ENCODE results near the gene KRTAP5-8. TPM values are rescaled to one million over a fixed set of nuclear protein-coding genes. Genes with fewer than 3 reads are reported as not detected.
A peak's percentile ranks its signal among the peaks of the same experiment; 100 is the strongest.
"Not testable (repeated sequence)": the region's sequence is repeated elsewhere in the genome, so short reads cannot be mapped to it uniquely, and the experiment has no call there.

Gene KRTAP5-8
- total RNA-seq, 4 donors from 2014 or later, result 5.8 to 6.0 TPM; not detected in 2

- H3K36me3 ChIP-seq, result no peaks in the 10 kb centered on the region
- no peak overlapping the region for H3K4me3 ChIP-seq
- H3K27me3 ChIP-seq, result no peaks in the 10 kb centered on the region
- no peak overlapping the region for H3K27ac ChIP-seq
- no peaks in the 10 kb centered on the region for H3K9me3 ChIP-seq
- DNase-seq, result no peak
- TF ChIP-seq POLR2A (IDR thresholded peaks at IDR 0.05) (no peak), CTCF (IDR thresholded peaks at IDR 0.05) (no peak)
- no peaks in the 10 kb centered on the region for H3K4me1 ChIP-seq
Observed at GRCh38 chr11:71558996-71559395, 21.2 kb downstream of the KRTAP5-8 start.

- Histone ChIP-seq H3K4me3 (no peak overlapping the region), H3K4me1 (no peaks in the 10 kb centered on the region), H3K36me3 (no peaks in the 10 kb centered on the region), H3K27me3 (no peaks in the 10 kb centered on the region), H3K27ac (no peak overlapping the region), H3K9me3 (no peaks in the 10 kb centered on the region)
- TF ChIP-seq POLR2A (IDR thresholded peaks at IDR 0.05) (no peak), CTCF (IDR thresholded peaks at IDR 0.05) (no peak)
- DNase-seq, result no peak
Observed at GRCh38 chr11:71562120-71562519, 24.3 kb downstream of the KRTAP5-8 start.

GRCh38 chr11:71563406-71563805 lies 25.6 kb downstream of the KRTAP5-8 start:
- H3K4me3 ChIP-seq, result no peak overlapping the region
- H3K27me3 ChIP-seq, result no peaks in the 10 kb centered on the region
- H3K9me3 ChIP-seq, result no peaks in the 10 kb centered on the region
- TF ChIP-seq CTCF (IDR thresholded peaks at IDR 0.05), result peak in 3 of 6 experiments; percentile 7 to 27 (median 15)
- TF ChIP-seq POLR2A (IDR thresholded peaks at IDR 0.05), result no peak
- H3K4me1 ChIP-seq, result no peaks in the 10 kb centered on the region
- no peaks in the 10 kb centered on the region for H3K36me3 ChIP-seq
- H3K27ac ChIP-seq, result no peak overlapping the region
- DNase-seq, result peak in 2 of 3 donors; percentile 19 to 47

- peak in 1 of 3 donors; percentile 8 for DNase-seq
- Histone ChIP-seq H3K27me3 (no peaks in the 10 kb centered on the region), H3K9me3 (no peaks in the 10 kb centered on the region), H3K36me3 (no peaks in the 10 kb centered on the region), H3K27ac (no peak overlapping the region), H3K4me3 (no peak overlapping the region), H3K4me1 (no peaks in the 10 kb centered on the region)
- no peak for TF ChIP-seq CTCF (IDR thresholded peaks at IDR 0.05)
- no peak for TF ChIP-seq POLR2A (IDR thresholded peaks at IDR 0.05)
Observed at GRCh38 chr11:71564430-71564829, 26.6 kb downstream of the KRTAP5-8 start.

- Histone ChIP-seq H3K27me3 (no peaks in the 10 kb centered on the region), H3K4me3 (no peak within 1 kb of the TSS), H3K9me3 (no peaks in the 10 kb centered on the region), H3K36me3 (no peaks in the 10 kb centered on the region), H3K27ac (no peak within 1 kb of the TSS), H3K4me1 (no peaks in the 10 kb centered on the region)
- peak in 1 of 3 donors; percentile 22 for DNase-seq
- TF ChIP-seq POLR2A (IDR thresholded peaks at IDR 0.05), result no peak
- TF ChIP-seq CTCF (IDR thresholded peaks at IDR 0.05), result no peak
Observed at GRCh38 chr11:71565263-71565662, 27.4 kb downstream of the KRTAP5-8 start, which contains the start of gene KRTAP5-10. TSS of gene KRTAP5-10 (plus strand) at chr11:71565563. CDS start at chr11:71565588, 25 bp downstream.

GRCh38 chr11:71566081-71566620 lies 28.3 kb downstream of the KRTAP5-8 start:
- Histone ChIP-seq H3K9me3 (no peaks in the 10 kb centered on the region), H3K4me1 (no peaks in the 10 kb centered on the region), H3K27me3 (no peaks in the 10 kb centered on the region), H3K4me3 (no peak overlapping the region), H3K36me3 (no peaks in the 10 kb centered on the region), H3K27ac (no peak overlapping the region)
- no peak for TF ChIP-seq POLR2A (IDR thresholded peaks at IDR 0.05)
- no peak for TF ChIP-seq CTCF (IDR thresholded peaks at IDR 0.05)
- DNase-seq, result no peak

GRCh38 chr11:71566626-71567599 lies 29.1 kb downstream of the KRTAP5-8 start:
- not testable (repeated sequence) for H3K36me3 ChIP-seq, H3K9me3 ChIP-seq, DNase-seq, H3K27ac ChIP-seq, H3K4me1 ChIP-seq, H3K27me3 ChIP-seq, H3K4me3 ChIP-seq

GRCh38 chr11:71567633-71568032 lies 29.8 kb downstream of the KRTAP5-8 start:
- DNase-seq, H3K4me1 ChIP-seq, H3K27me3 ChIP-seq, H3K4me3 ChIP-seq, H3K27ac ChIP-seq, H3K9me3 ChIP-seq, H3K36me3 ChIP-seq: not testable (repeated sequence)

Measured in Peyer's patch (tissue), 4 donors.